Measurements from ENCODE around the gene GDE1.

- TF ChIP-seq CTCF (IDR thresholded peaks at IDR 0.05): no peak
- TF ChIP-seq POLR2A (IDR thresholded peaks at IDR 0.05): no peak
Observed at GRCh38 chr16:19488213-19488640, 33.7 kb downstream of the GDE1 start.
